NB4 (cell line): ENCODE measurements around the gene NCOA3.

ENCODE experiments used
- POLR2A ChIP-seq: IDR thresholded peaks from 2 replicates; pipeline ENCODE4 v1.6.1; 2011; ENCODE audit warnings: mild to moderate bottlenecking; ENCODE audit not compliant: insufficient read length; ENCODE audit errors: extremely low read depth
- TF ChIP-seq, protein P1 (sequence below): IDR thresholded peaks from one replicate; pipeline ENCODE4 v1.5.1; 2012; ENCODE audit warnings: low read depth, low read length

GRCh38 chr20:47620808-47621805 lies 119.4 kb downstream of the NCOA3 start:
- TF ChIP-seq, protein P1, sequence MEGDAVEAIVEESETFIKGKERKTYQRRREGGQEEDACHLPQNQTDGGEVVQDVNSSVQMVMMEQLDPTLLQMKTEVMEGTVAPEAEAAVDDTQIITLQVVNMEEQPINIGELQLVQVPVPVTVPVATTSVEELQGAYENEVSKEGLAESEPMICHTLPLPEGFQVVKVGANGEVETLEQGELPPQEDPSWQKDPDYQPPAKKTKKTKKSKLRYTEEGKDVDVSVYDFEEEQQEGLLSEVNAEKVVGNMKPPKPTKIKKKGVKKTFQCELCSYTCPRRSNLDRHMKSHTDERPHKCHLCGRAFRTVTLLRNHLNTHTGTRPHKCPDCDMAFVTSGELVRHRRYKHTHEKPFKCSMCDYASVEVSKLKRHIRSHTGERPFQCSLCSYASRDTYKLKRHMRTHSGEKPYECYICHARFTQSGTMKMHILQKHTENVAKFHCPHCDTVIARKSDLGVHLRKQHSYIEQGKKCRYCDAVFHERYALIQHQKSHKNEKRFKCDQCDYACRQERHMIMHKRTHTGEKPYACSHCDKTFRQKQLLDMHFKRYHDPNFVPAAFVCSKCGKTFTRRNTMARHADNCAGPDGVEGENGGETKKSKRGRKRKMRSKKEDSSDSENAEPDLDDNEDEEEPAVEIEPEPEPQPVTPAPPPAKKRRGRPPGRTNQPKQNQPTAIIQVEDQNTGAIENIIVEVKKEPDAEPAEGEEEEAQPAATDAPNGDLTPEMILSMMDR, result peak; percentile 76
- TF ChIP-seq POLR2A, result no peak
